ENCODE measurements around the gene SLC31A1. TPM values are rescaled to one million over a fixed set of nuclear protein-coding genes. Genes with fewer than 3 reads are reported as not detected.

SLC31A1 gene
- total and polyA plus RNA-seq, 2 of the 8 experiments (the other 6 are each of a cell fraction or from before 2014, with no cell fraction given), result 23.9 to 40.8 TPM

GRCh38 chr9:113313261-113313660 is 91.9 kb downstream of the SLC31A1 start:
- Histone ChIP-seq H3K27me3 (replicated peaks in 1 of 4; ENCODE audit: control insufficient read depth in 3 of 4, extremely low read depth in 1 of 4, insufficient read depth in 3 of 4, low read length in 3 of 4) (no peaks in the 10 kb centered on the region), H2BK120ac (replicated peaks; ENCODE audit: low read depth, low read length) (no peak overlapping the region), H3K4me3 (ENCODE audit: extremely low read depth in 1 of 4, insufficient read depth in 2 of 4, low read depth in 3 of 4, low read length in 4 of 4) (no peak overlapping the region), H3K4me1 (replicated peaks in 1 of 4; ENCODE audit: control insufficient read depth in 3 of 4, insufficient read depth in 4 of 4, low read length in 3 of 4) (no peaks in the 10 kb centered on the region), H4K20me1 (replicated peaks in 1 of 2; ENCODE audit: control insufficient read depth in 1 of 2, insufficient read depth in 2 of 2, low read length in 2 of 2) (no peaks in the 10 kb centered on the region), H4K91ac (replicated peaks; ENCODE audit: insufficient read length, low read length) (no peak overlapping the region), H4K8ac (ENCODE audit: extremely low read depth, insufficient read depth, low read length) (no peak overlapping the region), H3K4ac (replicated peaks; ENCODE audit: insufficient read length, low read depth, low read length) (no peak overlapping the region), H3K27ac (ENCODE audit: low read depth, low read length) (no peak overlapping the region), H2BK20ac (ENCODE audit: low read length) (no peak overlapping the region), H2BK12ac (ENCODE audit: low read depth, low read length) (no peak overlapping the region), H2AK5ac (ENCODE audit: low read depth, low read length) (no peak overlapping the region), H3K9ac (replicated peaks in 1 of 4; ENCODE audit: extremely low read depth in 1 of 4, low read depth in 3 of 4, low read length in 3 of 4) (no peak overlapping the region), H3K79me2 (ENCODE audit: control insufficient read depth in 1 of 2, insufficient read depth in 2 of 2, low read length in 2 of 2) (no peaks in the 10 kb centered on the region), H4K5ac (ENCODE audit: insufficient read length, low read depth, low read length) (no peak overlapping the region), H3K18ac (ENCODE audit: extremely low read depth, low read length) (no peak overlapping the region), H3K14ac (ENCODE audit: insufficient read length) (no peak overlapping the region), H2BK5ac (ENCODE audit: low read depth, low read length) (no peak overlapping the region), H3K56ac (replicated peaks; ENCODE audit: insufficient read length, low read depth, low read length) (no peak overlapping the region), H3K23me2 (ENCODE audit: low read depth, low read length) (no peaks in the 10 kb centered on the region), H3K9me3 (ENCODE audit: insufficient read depth in 2 of 2, low read depth in 1 of 2, low read length in 1 of 2) (no peaks in the 10 kb centered on the region), H2AFZ (ENCODE audit: low read length) (no peak overlapping the region), H3K79me1 (ENCODE audit: low read depth, low read length) (no peaks in the 10 kb centered on the region), H2BK15ac (ENCODE audit: low read length) (no peak overlapping the region), H3K23ac (ENCODE audit: insufficient read length) (no peak overlapping the region), H3K4me2 (ENCODE audit: insufficient read depth in 1 of 2, low read depth in 2 of 2, low read length in 2 of 2) (no peak overlapping the region), H3K36me3 (ENCODE audit: control insufficient read depth in 2 of 4, insufficient read depth in 4 of 4, low read length in 3 of 4) (no peaks in the 10 kb centered on the region)
- CTCF ChIA-PET (ENCODE audit: partially characterized antibody), result interaction anchor here (0.5 to 1.5 kb wide), 5 partner anchors 13 to 42 kb away, joined by 3 read pairs; no protein-coding TSS in a partner anchor
- FAIRE-seq (no peak), DNase-seq (ENCODE audit: low read depth in 1 of 2, low spot score in 2 of 2) (no peak)
- POLR2A ChIA-PET (ENCODE audit: partially characterized antibody), result no interaction called here
- WGBS, 2 experiments (ENCODE audit: extremely low coverage in 1 of 2, insufficient coverage in 1 of 2, insufficient read length in 1 of 2, insufficient replicate concordance in 2 of 2, low coverage in 1 of 2, low lambda C conversion rate in 2 of 2, missing lambda C conversion rate in 1 of 2), result 81% methylated on average over 5 of the region's 5 CpGs; no CpG with 5 or more reads in 1 of the 2 experiments
- no peak for TF ChIP-seq TAF7 (optimal IDR thresholded peaks at IDR 0.05; ENCODE audit: borderline replicate concordance, low read depth, low read length)
- TF ChIP-seq FOSL1 (IDR thresholded peaks at IDR 0.05; ENCODE audit: insufficient read depth, low read depth, low read length), result no peak
- TF ChIP-seq SP1 (IDR thresholded peaks at IDR 0.05; ENCODE audit: low read depth, low read length), result no peak
- TF ChIP-seq PHF8 (conservative IDR thresholded peaks at IDR 0.05; ENCODE audit: low read depth, low read length), result no peak
- no peak for TF ChIP-seq POU5F1 (IDR thresholded peaks at IDR 0.05; ENCODE audit: low read depth, low read length)
- TF ChIP-seq SIN3A (conservative IDR thresholded peaks at IDR 0.05 in 1 of 2, IDR thresholded peaks at IDR 0.05 in 1 of 2; ENCODE audit: low read depth in 1 of 2, low read length in 2 of 2), result no peak
- no peak for TF ChIP-seq EZH2 (IDR thresholded peaks at IDR 0.05; ENCODE audit: low read depth, low read length, severe bottlenecking)
